Endodermal cell (in vitro differentiated cells): ENCODE data around the gene LHFPL3. TPM values are rescaled to one million over a fixed set of nuclear protein-coding genes. Genes with fewer than 3 reads are reported as not detected.

Experiments
- DNase-seq: peaks from one replicate; pipeline ENCODE4 v3.0.0-alpha.2; 2017
- H3K27ac ChIP-seq: 2 replicates; pipeline ENCODE4 v1.5.1; 2013; ENCODE audit warnings: mild to moderate bottlenecking, low read depth, low read length, moderate library complexity
- H3K27me3 ChIP-seq: 2 replicates; pipeline ENCODE4 v1.6.1; 2013; ENCODE audit warnings: mild to moderate bottlenecking, low read length, moderate library complexity; ENCODE audit not compliant: insufficient read depth, control insufficient read depth, poor library complexity, severe bottlenecking
- H3K36me3 ChIP-seq: 2 replicates; pipeline ENCODE4 v1.7.0; 2013; ENCODE audit warnings: mild to moderate bottlenecking, low read length, moderate library complexity; ENCODE audit not compliant: control insufficient read depth, insufficient read depth
- H3K4me1 ChIP-seq: one replicate; pipeline ENCODE4 v1.7.0; 2013; ENCODE audit warnings: low read length; ENCODE audit not compliant: control insufficient read depth, insufficient read depth
- H3K4me3 ChIP-seq: 2 replicates; pipeline ENCODE4 v1.5.1; 2013; ENCODE audit warnings: mild to moderate bottlenecking, low read length, moderate library complexity
- H3K9ac ChIP-seq: 2 replicates; pipeline ENCODE4 v1.6.1; 2013; ENCODE audit warnings: mild to moderate bottlenecking, low read length, moderate library complexity; ENCODE audit not compliant: poor library complexity, severe bottlenecking; ENCODE audit errors: extremely low read depth
- H3K9me3 ChIP-seq: 2 replicates; pipeline ENCODE4 v1.6.1; 2013; ENCODE audit warnings: mild to moderate bottlenecking, low read length, moderate library complexity; ENCODE audit not compliant: control insufficient read depth
- H3K27ac Mint-ChIP-seq: 2 replicates; pipeline ENCODE4 v1.8.0; 2020; ENCODE audit warnings: mixed read lengths
- H3K27me3 Mint-ChIP-seq: 2 replicates; pipeline ENCODE4 v1.8.0; 2021; ENCODE audit warnings: mild to moderate bottlenecking, mixed read lengths; ENCODE audit not compliant: insufficient read depth
- H3K36me3 Mint-ChIP-seq: 2 replicates; pipeline ENCODE4 v1.8.0; 2020; ENCODE audit warnings: low read depth, mixed read lengths
- H3K4me1 Mint-ChIP-seq: 2 replicates; pipeline ENCODE4 v1.8.0; 2020; ENCODE audit warnings: mixed read lengths
- H3K4me3 Mint-ChIP-seq: 2 replicates; pipeline ENCODE4 v1.8.0; 2020; ENCODE audit warnings: mild to moderate bottlenecking, moderate library complexity, mixed read lengths
- H3K9me3 Mint-ChIP-seq: 2 replicates; pipeline ENCODE4 v1.8.0; 2020; ENCODE audit warnings: mild to moderate bottlenecking, mixed read lengths
- WGBS, 2 experiments: methylation state at CpG; one replicate each; pipeline versions ENCODE4 v1.1.5 to v1.1.7; 2013; ENCODE audit warnings: missing lambda C conversion rate in 2 of 2, mixed read lengths in 1 of 2; ENCODE audit not compliant: insufficient coverage in 1 of 2, insufficient read length in 1 of 2; 5-methylcytosine and 5-hydroxymethylcytosine counted together
- total RNA-seq, 2 donors: library from RNA; stranded (reverse); fragmentation: NEBNext Ultra II Directional in 1 of 2; extraction: Animal tissue kit (Norgen Biotek cat#: 25700) in 1 of 2; gene quantifications; 2 replicates in 1 of 2; 3 replicates in 1 of 2; pipeline ENCODE4 v1.2.1, GENCODE V29; 2021
- TF ChIP-seq, protein P1 (sequence below): fragments of 200-600 bp; sonication (generic); conservative IDR thresholded peaks from 2 replicates; pipeline ENCODE4 v1.5.0; 2021; ENCODE audit warnings: antibody characterized with exemption, mild to moderate bottlenecking

Gene LHFPL3
- total RNA-seq, 2 donors from 2014 or later, result not detected

GRCh38 chr7:104951546-104951945 lies 623.1 kb downstream of the LHFPL3 start:
- H3K36me3 Mint-ChIP-seq, result no peaks in the 10 kb centered on the region
- Histone ChIP-seq H3K9me3 (no peaks in the 10 kb centered on the region), H3K4me1 (no peaks in the 10 kb centered on the region), H3K9ac (no peak overlapping the region), H3K27me3 (no peaks in the 10 kb centered on the region), H3K4me3 (no peak overlapping the region), H3K36me3 (no peaks in the 10 kb centered on the region), H3K27ac (no peak overlapping the region)
- no peaks in the 10 kb centered on the region for H3K9me3 Mint-ChIP-seq
- no peaks in the 10 kb centered on the region for H3K4me1 Mint-ChIP-seq
- H3K27ac Mint-ChIP-seq, result no peak overlapping the region
- no peak overlapping the region for H3K4me3 Mint-ChIP-seq
- no peaks in the 10 kb centered on the region for H3K27me3 Mint-ChIP-seq
- no peak for DNase-seq
- 89 to 96% methylated on average over 5 to 7 of the region's 7 CpGs for WGBS, 2 experiments
- TF ChIP-seq, protein P1, sequence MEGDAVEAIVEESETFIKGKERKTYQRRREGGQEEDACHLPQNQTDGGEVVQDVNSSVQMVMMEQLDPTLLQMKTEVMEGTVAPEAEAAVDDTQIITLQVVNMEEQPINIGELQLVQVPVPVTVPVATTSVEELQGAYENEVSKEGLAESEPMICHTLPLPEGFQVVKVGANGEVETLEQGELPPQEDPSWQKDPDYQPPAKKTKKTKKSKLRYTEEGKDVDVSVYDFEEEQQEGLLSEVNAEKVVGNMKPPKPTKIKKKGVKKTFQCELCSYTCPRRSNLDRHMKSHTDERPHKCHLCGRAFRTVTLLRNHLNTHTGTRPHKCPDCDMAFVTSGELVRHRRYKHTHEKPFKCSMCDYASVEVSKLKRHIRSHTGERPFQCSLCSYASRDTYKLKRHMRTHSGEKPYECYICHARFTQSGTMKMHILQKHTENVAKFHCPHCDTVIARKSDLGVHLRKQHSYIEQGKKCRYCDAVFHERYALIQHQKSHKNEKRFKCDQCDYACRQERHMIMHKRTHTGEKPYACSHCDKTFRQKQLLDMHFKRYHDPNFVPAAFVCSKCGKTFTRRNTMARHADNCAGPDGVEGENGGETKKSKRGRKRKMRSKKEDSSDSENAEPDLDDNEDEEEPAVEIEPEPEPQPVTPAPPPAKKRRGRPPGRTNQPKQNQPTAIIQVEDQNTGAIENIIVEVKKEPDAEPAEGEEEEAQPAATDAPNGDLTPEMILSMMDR, result no peak

DNA sequence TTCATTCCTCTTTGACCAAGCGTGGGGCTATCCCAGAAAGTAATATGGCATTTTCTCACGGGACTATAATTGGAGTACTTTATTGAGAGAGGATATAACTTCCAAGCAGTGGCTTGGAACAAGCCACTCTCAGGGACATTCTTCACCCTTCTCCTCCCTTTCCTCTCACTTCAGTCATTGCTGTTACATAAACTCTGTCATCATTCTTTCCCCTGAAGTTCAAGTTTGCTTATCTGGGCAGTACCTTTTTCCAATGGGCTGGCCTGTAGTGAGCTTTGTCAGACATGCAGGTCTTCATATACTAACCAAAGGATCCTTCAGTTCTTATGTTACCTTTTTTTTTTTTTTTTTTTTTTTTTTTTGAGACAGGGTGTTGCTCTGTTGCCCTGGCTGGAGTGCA lies 626.9 kb downstream of the LHFPL3 start:
- no peak overlapping the region for H3K4me3 ChIP-seq
- TF ChIP-seq, protein P1, result no peak
- 100% methylated on average over 2 of the region's 2 CpGs; no CpG with 5 or more reads in 1 of the 2 experiments for WGBS, 2 experiments
- no peak overlapping the region for H3K27ac ChIP-seq
- no peak overlapping the region for H3K27ac Mint-ChIP-seq
- no peaks in the 10 kb centered on the region for H3K27me3 Mint-ChIP-seq
- no peaks in the 10 kb centered on the region for H3K36me3 ChIP-seq
- no peaks in the 10 kb centered on the region for H3K27me3 ChIP-seq
- DNase-seq, result no peak
- H3K9ac ChIP-seq, result no peak overlapping the region
- H3K4me3 Mint-ChIP-seq, result no peak overlapping the region
- no peaks in the 10 kb centered on the region for H3K9me3 Mint-ChIP-seq
- no peaks in the 10 kb centered on the region for H3K36me3 Mint-ChIP-seq
- no peaks in the 10 kb centered on the region for H3K4me1 ChIP-seq
- H3K4me1 Mint-ChIP-seq, result no peaks in the 10 kb centered on the region
- no peaks in the 10 kb centered on the region for H3K9me3 ChIP-seq

Other genes starting within 250 kb of the LHFPL3 start
- 10 to 100 TPM; 22.5 to 22.7 TPM for gene ORC5, start 120.6 kb upstream of the LHFPL3 start, total RNA-seq